NCI-H774 (cell line): ENCODE data around the gene ATP6V0B.

ENCODE experiments used
- DNase-seq: peaks from one replicate; lab custom pipeline; 2025; lab: John Stamatoyannopoulos, UW

ATP6V0B gene

DNA sequence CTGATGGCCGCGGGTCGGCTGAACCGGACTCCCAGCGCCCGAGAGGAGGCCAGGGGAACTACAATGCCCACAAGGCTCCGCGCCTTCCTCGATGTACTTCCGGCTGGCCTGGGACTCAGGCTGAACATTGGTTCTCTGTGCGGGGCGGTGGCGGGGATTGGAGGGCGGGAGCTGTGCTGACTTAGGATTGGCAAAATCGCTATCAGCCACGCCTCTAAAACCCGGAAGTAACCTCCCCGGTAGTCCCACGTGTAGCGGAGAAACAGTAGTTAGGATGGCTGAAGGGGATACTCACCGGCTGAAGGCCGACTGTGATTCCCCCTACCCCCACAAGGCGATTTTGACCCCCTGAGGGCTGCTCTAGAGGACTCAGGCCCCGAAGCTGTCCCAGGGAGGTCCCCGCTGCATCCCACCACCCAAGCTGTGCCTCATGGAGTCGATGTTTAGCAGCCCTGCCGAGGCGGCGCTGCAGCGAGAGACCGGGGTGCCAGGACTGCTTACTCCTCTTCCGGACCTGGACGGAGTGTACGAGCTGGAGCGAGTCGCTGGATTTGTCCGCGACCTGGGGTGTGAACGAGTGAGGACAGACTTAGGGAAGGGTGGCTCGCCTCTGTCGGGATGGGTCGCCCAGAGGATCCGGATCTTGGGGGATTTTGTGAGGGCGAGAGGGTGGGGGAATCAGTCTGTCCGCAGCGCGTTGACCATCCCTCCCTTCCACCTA is 4.9 kb upstream of the ATP6V0B start, which contains the start of gene DPH2:
TSS of gene DPH2 (plus strand) at position 265 of the 721 bp plus-strand sequence. CDS start at position 431, 166 bp downstream.
- peak; percentile 100 for DNase-seq

DNA sequence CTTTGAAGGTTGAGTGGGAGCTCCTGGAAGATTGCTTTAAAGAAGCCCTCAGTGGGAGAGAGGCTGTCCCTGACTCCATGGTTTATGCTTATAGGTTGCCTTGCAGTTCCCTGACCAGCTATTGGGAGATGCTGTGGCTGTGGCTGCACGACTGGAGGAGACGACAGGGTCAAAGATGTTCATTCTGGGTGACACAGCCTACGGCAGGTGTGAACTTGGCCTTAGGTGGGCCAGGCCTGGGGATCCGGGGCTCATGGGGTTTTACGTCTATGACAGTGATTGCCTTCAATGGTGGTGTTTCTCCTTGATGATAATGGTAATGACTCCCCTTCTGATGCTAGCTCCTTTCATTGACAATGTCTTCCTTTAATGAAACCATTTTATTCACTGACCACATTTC is 4.3 kb upstream of the ATP6V0B start:
- DNase-seq, result no peak

DNA sequence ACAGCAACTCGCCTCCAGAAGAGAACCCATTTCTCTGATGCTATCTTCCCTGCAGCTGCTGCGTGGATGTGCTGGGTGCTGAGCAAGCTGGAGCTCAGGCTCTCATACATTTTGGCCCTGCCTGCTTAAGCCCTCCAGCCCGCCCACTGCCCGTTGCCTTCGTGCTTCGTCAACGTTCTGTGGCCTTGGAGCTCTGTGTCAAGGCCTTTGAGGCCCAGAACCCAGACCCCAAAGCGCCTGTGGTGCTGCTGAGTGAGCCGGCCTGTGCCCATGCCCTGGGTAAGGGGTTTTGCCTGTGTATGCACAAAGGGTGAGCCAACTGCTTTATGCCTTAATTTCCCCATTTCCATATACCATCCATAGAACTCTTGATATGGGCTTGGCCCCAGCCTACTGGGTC is 3.8 kb upstream of the ATP6V0B start:
- DNase-seq, result no peak

DNA sequence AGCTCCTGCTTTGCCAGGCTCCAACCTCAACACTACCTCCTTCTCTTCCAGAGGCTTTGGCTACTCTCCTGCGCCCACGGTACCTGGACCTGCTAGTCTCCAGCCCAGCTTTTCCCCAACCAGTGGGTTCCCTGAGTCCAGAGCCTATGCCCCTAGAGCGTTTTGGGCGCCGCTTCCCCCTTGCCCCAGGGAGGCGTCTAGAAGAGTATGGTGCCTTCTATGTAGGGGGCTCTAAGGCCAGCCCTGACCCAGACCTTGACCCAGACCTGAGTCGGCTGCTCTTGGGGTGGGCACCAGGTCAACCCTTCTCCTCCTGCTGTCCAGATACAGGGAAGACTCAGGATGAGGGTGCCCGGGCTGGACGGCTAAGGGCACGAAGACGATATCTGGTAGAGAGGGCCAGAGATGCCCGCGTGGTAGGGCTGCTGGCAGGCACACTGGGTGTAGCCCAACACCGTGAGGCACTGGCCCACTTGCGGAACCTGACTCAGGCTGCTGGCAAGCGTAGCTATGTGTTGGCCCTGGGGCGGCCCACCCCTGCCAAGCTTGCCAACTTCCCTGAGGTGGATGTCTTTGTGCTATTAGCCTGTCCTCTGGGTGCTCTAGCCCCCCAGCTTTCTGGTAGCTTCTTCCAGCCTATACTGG is 3.3 kb upstream of the ATP6V0B start:
- DNase-seq, result no peak

DNA sequence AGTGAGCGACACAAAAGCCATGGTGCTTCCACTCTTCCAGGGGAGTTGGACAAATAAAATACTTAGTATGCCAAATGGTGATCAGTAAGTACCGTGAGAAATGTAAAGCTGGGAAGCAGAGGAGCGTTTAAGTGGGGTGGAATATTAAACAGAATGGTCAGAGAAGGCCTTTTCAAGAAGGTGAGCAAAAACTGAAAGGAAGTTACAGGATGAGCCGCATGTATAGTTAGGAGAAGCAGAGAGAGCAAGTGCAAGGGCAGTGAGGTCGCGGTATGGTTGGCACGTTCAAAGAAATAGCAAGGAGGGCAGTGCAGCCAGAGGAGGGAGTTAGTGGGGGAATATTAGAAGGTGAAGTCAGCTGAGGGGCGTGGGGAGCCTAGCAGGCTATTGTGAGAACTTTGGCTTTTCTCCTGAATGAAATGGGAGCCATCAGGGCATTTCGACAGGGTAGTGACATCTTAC is 748 bp upstream of the ATP6V0B start:
- DNase-seq, result no peak

DNA sequence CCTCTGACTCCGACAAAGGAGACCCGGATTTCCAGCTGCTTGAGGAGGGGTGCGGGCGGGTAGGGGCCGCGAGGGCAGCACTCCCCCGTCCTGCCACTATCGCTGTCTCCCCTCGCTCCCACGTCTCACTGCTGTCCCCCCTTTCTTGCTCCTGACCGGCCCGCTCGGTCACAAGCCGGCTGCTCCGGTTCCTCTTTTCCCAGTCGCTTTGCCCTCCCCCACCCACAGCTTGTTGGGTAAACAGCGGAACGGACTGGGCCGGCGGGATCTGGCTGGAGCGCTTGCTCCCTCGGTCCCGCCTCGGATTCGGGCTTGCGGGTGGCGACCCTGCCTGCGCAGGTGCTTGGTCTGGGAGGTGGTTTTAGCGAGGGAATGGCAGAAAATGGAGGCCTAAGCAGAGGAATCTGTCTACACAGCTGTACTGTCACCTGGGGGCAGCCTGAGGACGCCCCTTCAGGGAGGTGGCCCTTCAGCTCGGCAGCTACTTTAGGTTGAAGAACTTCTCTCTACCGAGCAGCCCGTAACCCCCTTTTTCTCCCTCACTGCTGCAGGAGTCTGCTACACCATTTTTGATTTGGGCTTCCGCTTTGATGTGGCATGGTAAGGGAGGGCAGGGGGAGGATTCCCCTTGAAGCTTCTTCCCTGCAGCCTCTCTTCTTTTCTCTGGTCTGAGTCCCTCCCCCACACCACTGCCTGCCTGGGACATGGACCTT is 645 bp downstream of the ATP6V0B start:
- peak; percentile 26 for DNase-seq

DNA sequence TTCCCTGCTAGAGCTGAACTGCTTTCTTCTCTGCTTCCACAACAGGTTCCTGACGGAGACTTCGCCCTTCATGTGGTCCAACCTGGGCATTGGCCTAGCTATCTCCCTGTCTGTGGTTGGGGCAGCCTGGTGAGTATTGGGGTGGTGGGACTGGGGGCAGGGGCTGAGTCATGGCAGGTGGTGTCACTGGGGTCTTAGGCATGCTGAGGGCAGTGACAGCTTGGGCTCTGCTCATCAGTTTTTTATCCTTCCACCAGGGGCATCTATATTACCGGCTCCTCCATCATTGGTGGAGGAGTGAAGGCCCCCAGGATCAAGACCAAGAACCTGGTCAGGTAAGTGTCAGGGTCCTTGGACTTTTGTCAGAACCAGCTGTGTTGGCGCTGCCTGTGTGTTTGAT is 1.3 kb downstream of the ATP6V0B start:
- no peak for DNase-seq

DNA sequence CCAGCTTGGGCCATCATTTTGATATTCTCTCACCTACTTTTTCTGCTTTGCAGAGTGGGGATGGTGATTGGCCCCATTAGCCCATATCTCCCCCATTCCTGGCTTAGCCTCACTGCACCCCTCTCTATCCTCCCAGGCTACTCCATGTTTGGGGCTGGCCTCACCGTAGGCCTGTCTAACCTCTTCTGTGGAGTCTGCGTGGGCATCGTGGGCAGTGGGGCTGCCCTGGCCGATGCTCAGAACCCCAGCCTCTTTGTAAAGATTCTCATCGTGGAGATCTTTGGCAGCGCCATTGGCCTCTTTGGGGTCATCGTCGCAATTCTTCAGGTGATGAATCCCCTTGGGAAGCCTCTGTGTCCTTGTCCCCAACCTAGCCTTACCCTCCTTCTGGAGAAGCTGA is 2.1 kb downstream of the ATP6V0B start:
- no peak for DNase-seq

DNA sequence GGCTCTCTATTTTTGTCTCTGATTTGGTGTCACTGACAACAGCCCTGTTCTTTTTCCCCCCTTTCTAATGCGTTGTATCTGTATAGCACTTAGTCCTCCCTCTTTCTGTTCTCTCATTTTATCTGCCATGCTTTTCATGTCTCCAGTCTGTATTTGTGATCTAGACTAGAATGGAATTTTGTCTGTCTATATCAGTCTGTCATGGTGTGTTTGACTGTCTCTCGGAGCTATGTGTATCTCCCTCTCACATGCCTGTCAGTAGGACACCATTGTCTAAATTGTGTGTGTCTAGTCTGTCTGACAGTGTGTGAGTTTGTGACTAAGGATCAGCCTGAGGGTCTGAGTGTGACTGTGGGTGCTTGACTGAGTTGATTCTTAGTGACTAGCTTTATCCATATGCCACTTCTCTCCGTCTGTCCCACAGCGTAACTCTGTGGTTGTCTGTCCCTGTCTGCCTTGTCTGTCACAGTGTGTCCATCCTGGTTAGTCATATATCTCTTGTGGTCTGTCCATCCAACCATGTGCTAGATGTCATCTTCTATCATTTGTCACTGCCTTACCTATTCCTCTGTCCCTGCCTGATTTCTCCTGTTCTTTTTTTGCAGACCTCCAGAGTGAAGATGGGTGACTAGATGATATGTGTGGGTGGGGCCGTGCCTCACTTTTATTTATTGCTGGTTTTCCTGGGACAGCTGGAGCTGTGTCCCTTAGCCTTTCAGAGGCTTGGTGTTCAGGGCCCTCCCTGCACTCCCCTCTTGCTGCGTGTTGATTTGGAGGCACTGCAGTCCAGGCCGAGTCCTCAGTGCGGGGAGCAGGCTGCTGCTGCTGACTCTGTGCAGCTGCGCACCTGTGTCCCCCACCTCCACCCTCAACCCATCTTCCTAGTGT is 2.9 kb downstream of the ATP6V0B start:
- DNase-seq, result no peak

DNA sequence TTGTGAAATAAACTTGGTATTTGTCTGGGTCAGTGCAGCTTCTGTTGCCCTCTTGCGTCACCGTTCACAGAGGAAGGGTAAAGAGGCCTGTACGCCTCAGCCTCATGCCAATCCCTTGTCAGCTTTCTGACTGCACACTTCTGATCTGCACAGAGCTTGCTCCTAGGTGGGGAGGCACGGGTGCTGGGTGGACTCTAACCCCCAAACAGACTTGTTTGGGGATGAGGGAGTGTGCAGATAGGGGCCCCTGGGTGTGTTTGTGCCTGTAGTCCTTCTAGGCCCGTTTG is 3.4 kb downstream of the ATP6V0B start:
- no peak for DNase-seq

DNA sequence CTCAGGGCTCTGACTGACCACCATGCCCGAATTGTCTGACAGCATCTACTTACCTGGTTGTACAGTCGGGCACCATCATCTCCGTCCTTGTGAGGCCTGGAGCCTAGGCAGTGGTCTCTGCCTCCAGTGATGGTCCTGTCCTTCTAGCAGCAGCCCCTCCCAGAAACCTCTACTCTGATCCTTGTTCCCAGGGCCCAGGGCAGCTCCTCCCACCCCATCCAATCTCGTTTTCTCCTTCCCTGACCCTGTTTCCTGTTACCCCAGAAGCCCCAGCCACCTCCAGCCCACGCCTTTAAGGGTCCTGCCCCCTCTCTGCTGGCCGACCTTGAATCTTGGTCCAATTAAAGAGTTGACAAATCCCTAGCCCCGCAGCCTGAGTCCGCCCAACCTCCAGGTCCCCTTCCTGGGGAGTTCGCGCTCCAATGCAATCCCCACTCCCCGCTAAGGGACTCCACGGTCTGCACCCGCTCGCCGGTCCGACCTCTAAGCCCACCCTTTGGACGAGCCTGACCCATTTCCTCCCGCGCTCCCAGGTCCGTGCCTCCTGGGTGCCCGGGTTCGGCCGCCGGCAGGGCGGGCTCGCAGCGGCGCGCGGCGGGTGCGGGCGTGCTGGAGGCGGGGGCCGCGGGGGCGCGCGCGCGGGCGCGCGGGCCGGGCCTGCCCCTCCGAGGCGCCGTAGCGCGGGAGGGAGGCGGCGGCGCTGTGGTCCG is 3.9 kb downstream of the ATP6V0B start, which contains the start of gene B4GALT2:
TSS of gene B4GALT2 (plus strand) at position 660 of the 710 bp plus-strand sequence. CDS start 1,951 bp downstream, outside the sequence.
- peak; percentile 57 for DNase-seq

DNA sequence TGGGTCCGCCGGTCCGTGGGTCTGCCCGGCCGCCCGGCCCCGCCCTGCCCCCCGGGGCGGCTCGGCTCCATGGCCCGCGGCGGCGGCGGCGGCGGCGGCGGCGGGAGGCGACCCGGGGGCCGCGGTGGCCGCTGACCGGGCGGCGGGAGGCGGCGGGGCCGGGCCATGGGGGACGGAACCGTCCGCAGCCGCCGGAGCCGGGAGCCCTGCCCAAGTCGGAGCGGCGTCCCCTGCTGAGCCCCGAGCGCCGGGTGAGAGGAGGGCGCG is 4.4 kb downstream of the ATP6V0B start:
- DNase-seq, result no peak

DNA sequence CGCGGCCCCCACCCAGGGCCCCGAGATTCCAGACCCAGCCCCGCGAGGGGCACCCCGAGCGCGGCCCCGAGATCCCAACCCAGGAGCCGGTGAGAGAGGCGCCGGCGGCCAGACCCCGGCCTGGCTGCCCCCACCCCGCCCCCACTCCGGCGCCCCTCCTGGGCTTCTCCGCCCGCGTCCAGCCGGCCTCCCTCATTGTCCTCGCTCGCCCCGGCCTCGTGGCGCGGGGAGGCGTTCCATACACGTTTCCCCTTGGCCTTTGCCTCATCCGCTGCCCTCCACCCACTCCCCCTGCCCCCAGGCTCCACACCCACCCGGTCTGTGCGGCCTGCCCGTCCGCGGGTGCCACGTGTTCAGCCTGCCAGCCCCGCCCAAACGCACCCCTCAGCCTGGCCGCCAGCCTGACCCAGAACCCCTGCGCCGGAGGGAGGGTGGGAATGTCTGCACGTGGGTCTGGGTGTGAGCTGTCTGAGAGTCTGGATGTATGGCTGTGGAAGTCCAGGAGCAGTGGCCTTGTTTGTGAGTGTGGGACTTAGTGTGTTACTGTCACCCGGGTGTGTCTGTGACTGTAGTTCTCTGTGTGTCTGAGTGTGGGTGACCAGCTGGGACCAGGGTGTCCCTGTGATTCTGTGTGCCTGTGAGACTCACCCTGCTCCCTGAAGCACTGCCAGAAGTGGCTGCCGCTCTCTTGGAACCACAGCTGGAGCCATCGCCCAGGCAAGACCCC is 4.9 kb downstream of the ATP6V0B start:
- DNase-seq, result no peak

DNA sequence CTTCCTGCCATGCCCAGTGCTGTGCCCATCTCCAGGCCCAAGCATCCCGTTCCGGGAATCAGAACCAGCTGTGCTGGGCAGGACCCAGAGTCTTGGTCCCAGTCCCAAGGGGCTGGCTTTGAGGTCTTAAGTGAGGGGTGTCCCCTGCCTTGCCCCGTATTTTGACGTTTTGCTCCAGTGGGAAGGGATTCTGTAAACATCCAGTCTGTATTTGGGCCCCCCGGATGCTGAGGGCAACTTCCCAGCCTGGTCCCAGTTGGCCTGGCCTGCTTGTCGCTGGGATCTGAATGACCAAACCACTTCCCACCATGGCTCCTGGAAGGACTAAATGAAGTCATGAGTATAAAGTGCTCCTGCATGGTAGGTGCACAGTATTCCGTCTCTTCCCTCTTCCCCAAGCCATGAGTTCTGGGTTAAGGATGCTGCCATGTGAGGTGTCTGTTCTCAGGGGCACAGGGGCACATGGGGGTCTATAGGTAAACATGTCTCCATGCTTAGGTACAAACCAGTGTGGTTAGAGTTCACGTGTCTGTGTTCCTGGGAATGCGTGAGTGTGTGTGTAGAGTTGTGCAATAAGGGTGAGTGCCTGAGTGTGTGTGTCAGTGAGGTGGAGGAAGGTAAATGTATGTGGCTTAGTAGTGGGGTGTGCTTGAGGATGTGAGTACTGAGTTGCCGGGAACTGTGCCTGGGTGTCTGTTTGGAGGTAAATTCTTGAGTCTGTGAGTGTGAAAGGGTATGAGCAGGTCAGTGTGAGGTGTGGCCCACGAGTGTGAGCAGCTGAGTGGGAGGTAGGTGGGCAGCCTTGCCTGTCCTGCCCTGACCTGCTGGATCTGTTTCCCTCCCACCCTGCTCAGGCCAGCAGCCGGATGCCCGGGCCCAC is 5.7 kb downstream of the ATP6V0B start:
- DNase-seq, result no peak

DNA sequence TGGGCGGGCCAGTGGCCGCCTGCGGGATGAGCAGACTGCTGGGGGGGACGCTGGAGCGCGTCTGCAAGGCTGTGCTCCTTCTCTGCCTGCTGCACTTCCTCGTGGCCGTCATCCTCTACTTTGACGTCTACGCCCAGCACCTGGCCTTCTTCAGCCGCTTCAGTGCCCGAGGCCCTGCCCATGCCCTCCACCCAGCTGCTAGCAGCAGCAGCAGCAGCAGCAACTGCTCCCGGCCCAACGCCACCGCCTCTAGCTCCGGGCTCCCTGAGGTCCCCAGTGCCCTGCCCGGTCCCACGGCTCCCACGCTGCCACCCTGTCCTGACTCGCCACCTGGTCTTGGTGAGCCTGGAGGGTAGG is 6.4 kb downstream of the ATP6V0B start:
- DNase-seq, result no peak

DNA sequence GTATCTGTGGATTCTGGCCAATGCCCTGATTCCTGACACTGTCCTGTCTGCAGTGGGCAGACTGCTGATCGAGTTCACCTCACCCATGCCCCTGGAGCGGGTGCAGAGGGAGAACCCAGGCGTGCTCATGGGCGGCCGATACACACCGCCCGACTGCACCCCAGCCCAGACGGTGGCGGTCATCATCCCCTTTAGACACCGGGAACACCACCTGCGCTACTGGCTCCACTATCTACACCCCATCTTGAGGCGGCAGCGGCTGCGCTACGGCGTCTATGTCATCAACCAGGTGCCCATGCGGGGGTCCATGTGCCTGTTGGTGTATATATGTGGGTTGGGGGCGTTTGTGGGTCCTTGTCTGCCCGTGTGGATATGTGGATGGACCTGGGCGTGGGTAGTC is 6.9 kb downstream of the ATP6V0B start:
- DNase-seq, result no peak

DNA sequence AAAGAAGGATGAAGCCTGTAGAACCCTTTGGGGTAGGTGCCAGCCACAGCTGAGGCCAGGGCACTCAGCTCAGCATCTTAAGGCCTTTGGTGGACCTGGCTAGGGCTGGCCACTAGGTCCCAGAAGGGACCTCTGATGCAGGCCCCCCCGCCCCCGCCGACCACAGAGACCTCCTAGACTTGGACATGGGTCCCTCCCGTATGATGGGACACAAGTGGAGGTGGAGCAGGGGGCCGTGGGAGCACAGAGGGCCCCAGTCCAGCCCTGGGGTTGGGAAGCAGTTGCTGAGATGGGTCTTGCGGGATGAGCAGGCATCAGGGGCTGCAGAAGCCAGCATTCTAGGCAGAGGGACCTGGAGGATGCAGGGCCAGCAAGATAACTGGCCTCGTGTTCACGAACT is 7.5 kb downstream of the ATP6V0B start:
- no peak for DNase-seq

DNA sequence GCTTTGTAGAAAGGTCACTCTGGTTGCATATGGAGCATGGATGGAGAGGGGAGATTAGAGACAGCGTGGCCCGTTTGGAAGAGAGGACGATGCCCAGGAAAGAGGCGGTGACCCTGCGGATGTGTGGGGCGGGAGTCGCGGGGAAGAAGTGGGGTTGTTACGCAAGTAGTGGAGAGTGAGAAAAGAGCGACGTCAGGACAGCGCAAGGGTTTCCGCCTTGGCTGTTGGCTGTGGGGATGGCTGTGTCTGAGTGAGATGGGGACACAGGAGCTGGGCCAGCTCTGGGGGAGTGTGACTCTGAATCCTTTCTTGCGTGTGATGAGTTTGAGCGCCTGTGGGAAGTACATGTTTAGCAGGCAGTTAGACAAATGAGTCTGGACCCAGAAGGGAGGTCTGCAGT is 8.0 kb downstream of the ATP6V0B start:
- DNase-seq, result no peak

DNA sequence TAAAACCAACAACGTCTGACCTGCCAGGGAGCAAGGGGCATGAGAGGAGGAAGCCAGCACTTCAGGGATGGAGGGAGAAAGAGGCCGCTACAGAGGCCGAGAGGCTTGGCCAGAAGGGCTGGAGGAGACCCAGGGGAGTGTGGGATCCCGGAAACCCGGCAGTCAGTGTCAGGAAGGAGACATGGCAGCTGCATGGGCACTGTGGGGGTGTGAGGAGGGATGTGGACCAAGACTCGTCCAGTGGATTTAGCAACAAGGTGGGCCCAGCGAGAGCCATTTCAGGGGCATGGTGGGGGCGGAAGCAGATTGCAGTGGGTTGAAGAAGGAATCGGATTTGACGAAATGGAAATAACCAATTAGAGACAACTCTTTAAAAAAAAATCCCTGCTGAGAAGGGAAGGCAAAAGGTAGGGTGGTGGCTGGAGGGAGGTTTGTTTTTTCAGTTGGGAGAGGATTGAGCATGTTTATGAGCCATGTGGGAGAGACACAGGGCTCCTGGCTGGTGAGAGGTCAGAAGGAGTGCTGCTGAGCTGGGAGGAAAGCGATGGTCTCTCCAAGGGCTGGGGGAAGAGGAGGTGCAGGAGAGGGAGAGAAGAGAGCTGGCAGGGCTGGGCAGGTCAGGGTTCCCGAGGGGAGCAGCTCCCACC is 8.6 kb downstream of the ATP6V0B start:
- DNase-seq, result no peak

DNA sequence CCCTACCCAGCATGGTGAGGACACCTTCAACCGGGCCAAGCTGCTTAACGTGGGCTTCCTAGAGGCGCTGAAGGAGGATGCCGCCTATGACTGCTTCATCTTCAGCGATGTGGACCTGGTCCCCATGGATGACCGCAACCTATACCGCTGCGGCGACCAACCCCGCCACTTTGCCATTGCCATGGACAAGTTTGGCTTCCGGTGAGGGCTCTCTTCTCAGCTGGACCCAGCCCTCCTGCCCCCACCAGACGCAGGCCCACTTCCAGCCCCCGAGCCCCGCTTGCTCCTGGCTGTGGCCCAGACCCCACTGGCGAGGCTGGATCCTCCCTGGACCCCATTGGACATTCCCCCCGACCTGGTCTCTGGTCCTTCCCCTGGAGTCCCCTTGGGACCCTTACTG is 10.1 kb downstream of the ATP6V0B start:
- DNase-seq, result no peak
